RWPE1 (cell line): Measurements from ENCODE around the gene PNLIP.
A peak's percentile ranks its signal among the peaks of the same experiment; 100 is the strongest.

Experiments used
- CTCF ChIA-PET: fragments of 350-600 bp; sonication (Branson Sonifier 250); formaldehyde crosslinking; extraction: SDS; loops from one replicate; lab custom pipeline; 2021; lab: Yijun Ruan, JAX
- POLR2A ChIA-PET: fragments of 400-600 bp; formaldehyde crosslinking; extraction: SDS; loops from one replicate; lab custom pipeline; 2020; ENCODE audit warnings: antibody characterized with exemption; ENCODE audit not compliant: low non-redundant PET; lab: Yijun Ruan, JAX
- DNase-seq: peaks from one replicate; pipeline ENCODE4 v3.0.0; 2012; ENCODE audit warnings: low spot score
- H3K27ac ChIP-seq: fragments of 450-650 bp; 2 replicates; pipeline ENCODE4 v1.5.1; 2017
- CTCF ChIP-seq: fragments of 450-650 bp; conservative IDR thresholded peaks from 2 replicates; pipeline ENCODE4 v1.5.1; 2017; ENCODE audit warnings: low read depth, mild to moderate bottlenecking

The PNLIP gene

GRCh38 chr10:116524736-116525135, 21.0 kb upstream of the PNLIP start:
- no peak for DNase-seq
- POLR2A ChIA-PET: no interaction called here
- CTCF ChIA-PET: no interaction called here
- TF ChIP-seq CTCF: no peak
- no peak overlapping the region for H3K27ac ChIP-seq

- ChIA-PET POLR2A (no interaction called here), CTCF (no interaction called here)
- no peak overlapping the region for H3K27ac ChIP-seq
- TF ChIP-seq CTCF: no peak
- peak; percentile 20 for DNase-seq
Measured at GRCh38 chr10:116526219-116526618, 19.5 kb upstream of the PNLIP start.

GRCh38 chr10:116536810-116537209, 8.9 kb upstream of the PNLIP start:
- no peak for TF ChIP-seq CTCF

GRCh38 chr10:116538456-116538855, 7.3 kb upstream of the PNLIP start:
- ChIA-PET CTCF (no interaction called here), POLR2A (no interaction called here)
- no peak for TF ChIP-seq CTCF
- H3K27ac ChIP-seq: no peak overlapping the region
- peak; percentile 57 for DNase-seq

More at GRCh38 chr10:116536810-116537209, 8.9 kb upstream of the PNLIP start:
- peak; percentile 28 for DNase-seq
- CTCF ChIA-PET: interaction anchor here (0.5 kb wide), 1 partner anchor 29 kb away, joined by 4 read pairs; no protein-coding TSS in a partner anchor
- POLR2A ChIA-PET: no interaction called here
- no peak overlapping the region for H3K27ac ChIP-seq

GRCh38 chr10:116538992-116539391, 6.7 kb upstream of the PNLIP start:
- no peak for DNase-seq
- TF ChIP-seq CTCF: no peak
- H3K27ac ChIP-seq: no peak overlapping the region
- ChIA-PET CTCF (no interaction called here), POLR2A (no interaction called here)

- ChIA-PET POLR2A (no interaction called here), CTCF (interaction anchor here (0.5 to 0.6 kb wide), 3 partner anchors 10 to 143 kb away, joined by 3 read pairs; no protein-coding TSS in a partner anchor)
- no peak for TF ChIP-seq CTCF
- no peak overlapping the region for H3K27ac ChIP-seq
- no peak for DNase-seq
Measured at GRCh38 chr10:116540814-116541213, 4.9 kb upstream of the PNLIP start.
